ENCODE measurements around the gene CYP19A1. TPM values are rescaled to one million over a fixed set of nuclear protein-coding genes. Genes with fewer than 3 reads are reported as not detected.

CYP19A1 gene
- total RNA-seq, 2 donors from 2014 or later = 0.71 to 0.79 TPM

GRCh38 chr15:51346136-51346535 lies 7.7 kb upstream of the CYP19A1 start:
- H3K27me3 Mint-ChIP-seq = peaks cover 9% of the 10 kb centered on the region
- no peaks in the 10 kb centered on the region for H3K36me3 Mint-ChIP-seq (ENCODE audit: low read depth)
- H3K9me3 Mint-ChIP-seq = no peaks in the 10 kb centered on the region
- ATAC-seq (replicated peaks) = no peak
- no peak overlapping the region for H3K4me3 Mint-ChIP-seq
- no peak overlapping the region for H3K27ac Mint-ChIP-seq
- H3K4me1 Mint-ChIP-seq = no peaks in the 10 kb centered on the region

DNA sequence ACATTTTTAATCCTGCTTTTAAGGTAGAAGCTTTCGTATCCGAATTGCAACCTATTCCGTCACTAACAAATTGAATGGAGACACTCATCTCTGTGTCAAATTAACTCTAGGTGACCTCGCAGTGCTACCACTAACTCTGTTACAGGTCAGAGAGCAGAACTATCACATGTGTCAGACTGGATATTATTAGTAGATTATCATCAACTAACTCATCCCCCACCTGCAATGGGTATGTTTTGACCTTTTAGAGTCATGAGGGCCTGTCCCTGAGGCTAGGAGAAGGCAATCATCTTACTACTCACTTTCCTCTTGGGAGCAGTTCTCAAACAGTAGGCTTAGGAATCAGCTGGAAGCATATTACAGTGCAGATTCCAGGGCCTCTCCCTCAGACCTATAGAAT lies 5.1 kb upstream of the CYP19A1 start:
- H3K36me3 Mint-ChIP-seq (ENCODE audit: low read depth) = no peaks in the 10 kb centered on the region
- H3K4me3 Mint-ChIP-seq = no peak overlapping the region
- H3K27me3 Mint-ChIP-seq = peaks cover 12% of the 10 kb centered on the region
- H3K9me3 Mint-ChIP-seq = no peaks in the 10 kb centered on the region
- H3K4me1 Mint-ChIP-seq = no peaks in the 10 kb centered on the region
- H3K27ac Mint-ChIP-seq = no peak overlapping the region
- ATAC-seq (replicated peaks) = no peak

- Mint-ChIP-seq H3K27me3 (peaks cover 15% of the 10 kb centered on the region), H3K4me1 (no peaks in the 10 kb centered on the region), H3K4me3 (no peak overlapping the region), H3K27ac (no peak overlapping the region), H3K36me3 (ENCODE audit: low read depth) (no peaks in the 10 kb centered on the region), H3K9me3 (peaks cover 2% of the 10 kb centered on the region)
- ATAC-seq (replicated peaks) = no peak
Observed at GRCh38 chr15:51342227-51342999, 4.0 kb upstream of the CYP19A1 start.

GRCh38 chr15:51341366-51342226 lies 3.2 kb upstream of the CYP19A1 start, which contains the start of gene GLDN:
Gene GLDN (plus strand): TSS chr15:51341655. CDS start chr15:51341685, 30 bp downstream.
- no peaks in the 10 kb centered on the region for H3K4me1 Mint-ChIP-seq
- no peaks in the 10 kb centered on the region for H3K36me3 Mint-ChIP-seq (ENCODE audit: low read depth)
- no peak for ATAC-seq (replicated peaks)
- no peak within 1 kb of the TSS for H3K4me3 Mint-ChIP-seq
- no peak within 1 kb of the TSS for H3K27ac Mint-ChIP-seq
- peaks cover 16% of the 10 kb centered on the region for H3K27me3 Mint-ChIP-seq
- H3K9me3 Mint-ChIP-seq = peaks cover 3% of the 10 kb centered on the region

- H3K4me1 Mint-ChIP-seq = no peaks in the 10 kb centered on the region
- no peak overlapping the region for H3K27ac Mint-ChIP-seq
- peaks cover 3% of the 10 kb centered on the region for H3K9me3 Mint-ChIP-seq
- ATAC-seq (replicated peaks) = peak; percentile 12
- H3K4me3 Mint-ChIP-seq = no peak overlapping the region
- H3K27me3 Mint-ChIP-seq = peaks cover 11% of the 10 kb centered on the region
- H3K36me3 Mint-ChIP-seq (ENCODE audit: low read depth) = no peaks in the 10 kb centered on the region
Observed at GRCh38 chr15:51335538-51336410, 2.6 kb downstream of the CYP19A1 start.

DNA sequence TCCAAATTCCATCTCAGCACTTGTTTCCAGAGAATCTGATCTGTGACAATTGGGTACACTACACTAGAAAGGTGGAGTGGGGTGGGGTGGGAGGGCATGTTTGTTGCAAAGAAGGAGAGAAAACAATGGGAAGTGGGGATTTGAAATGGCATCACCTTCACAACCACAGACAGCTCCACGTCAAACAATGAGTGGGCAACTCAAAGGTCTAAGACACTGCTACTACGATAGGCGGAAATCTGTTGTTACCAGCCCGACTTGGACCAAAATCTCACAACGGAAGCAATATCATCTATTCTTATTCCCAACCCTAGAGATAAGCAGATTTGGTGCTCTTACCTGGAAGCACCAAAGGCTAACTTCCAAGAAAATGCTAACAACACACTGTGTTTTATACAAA lies 3.3 kb downstream of the CYP19A1 start:
- H3K4me1 Mint-ChIP-seq = no peaks in the 10 kb centered on the region
- no peaks in the 10 kb centered on the region for H3K36me3 Mint-ChIP-seq (ENCODE audit: low read depth)
- H3K9me3 Mint-ChIP-seq = peaks cover 3% of the 10 kb centered on the region
- no peak overlapping the region for H3K4me3 Mint-ChIP-seq
- H3K27ac Mint-ChIP-seq = no peak overlapping the region
- peaks cover 12% of the 10 kb centered on the region for H3K27me3 Mint-ChIP-seq
- ATAC-seq (replicated peaks) = no peak

GRCh38 chr15:51334011-51334451 lies 4.4 kb downstream of the CYP19A1 start:
- no peak overlapping the region for H3K27ac Mint-ChIP-seq
- peaks cover 3% of the 10 kb centered on the region for H3K9me3 Mint-ChIP-seq
- H3K4me1 Mint-ChIP-seq = no peaks in the 10 kb centered on the region
- no peak for ATAC-seq (replicated peaks)
- peaks cover 15% of the 10 kb centered on the region for H3K27me3 Mint-ChIP-seq
- no peak overlapping the region for H3K4me3 Mint-ChIP-seq
- no peaks in the 10 kb centered on the region for H3K36me3 Mint-ChIP-seq (ENCODE audit: low read depth)

DNA sequence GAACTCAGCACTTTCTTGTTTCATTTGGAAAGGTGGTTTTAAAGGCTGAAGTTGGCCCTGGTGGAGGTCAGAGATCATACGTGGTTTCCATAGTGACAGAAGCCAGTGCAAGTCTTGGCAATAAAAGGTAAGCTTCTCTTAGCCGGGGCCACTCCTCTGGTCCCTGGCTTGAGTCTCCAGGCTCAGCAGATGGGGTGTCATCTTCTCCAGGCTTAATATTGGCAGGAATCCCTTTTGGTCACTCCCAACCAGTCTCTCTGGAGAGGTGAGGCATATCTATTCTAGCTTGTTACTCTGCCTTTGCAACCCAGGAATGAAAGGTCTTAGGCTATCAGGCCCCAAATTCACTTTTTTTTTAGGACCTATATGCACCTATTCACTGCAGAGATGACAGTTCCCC lies 4.8 kb downstream of the CYP19A1 start:
- peaks cover 15% of the 10 kb centered on the region for H3K27me3 Mint-ChIP-seq
- peaks cover 3% of the 10 kb centered on the region for H3K9me3 Mint-ChIP-seq
- ATAC-seq (replicated peaks) = no peak
- no peak overlapping the region for H3K4me3 Mint-ChIP-seq
- no peaks in the 10 kb centered on the region for H3K36me3 Mint-ChIP-seq (ENCODE audit: low read depth)
- H3K27ac Mint-ChIP-seq = no peak overlapping the region
- H3K4me1 Mint-ChIP-seq = no peaks in the 10 kb centered on the region

DNA sequence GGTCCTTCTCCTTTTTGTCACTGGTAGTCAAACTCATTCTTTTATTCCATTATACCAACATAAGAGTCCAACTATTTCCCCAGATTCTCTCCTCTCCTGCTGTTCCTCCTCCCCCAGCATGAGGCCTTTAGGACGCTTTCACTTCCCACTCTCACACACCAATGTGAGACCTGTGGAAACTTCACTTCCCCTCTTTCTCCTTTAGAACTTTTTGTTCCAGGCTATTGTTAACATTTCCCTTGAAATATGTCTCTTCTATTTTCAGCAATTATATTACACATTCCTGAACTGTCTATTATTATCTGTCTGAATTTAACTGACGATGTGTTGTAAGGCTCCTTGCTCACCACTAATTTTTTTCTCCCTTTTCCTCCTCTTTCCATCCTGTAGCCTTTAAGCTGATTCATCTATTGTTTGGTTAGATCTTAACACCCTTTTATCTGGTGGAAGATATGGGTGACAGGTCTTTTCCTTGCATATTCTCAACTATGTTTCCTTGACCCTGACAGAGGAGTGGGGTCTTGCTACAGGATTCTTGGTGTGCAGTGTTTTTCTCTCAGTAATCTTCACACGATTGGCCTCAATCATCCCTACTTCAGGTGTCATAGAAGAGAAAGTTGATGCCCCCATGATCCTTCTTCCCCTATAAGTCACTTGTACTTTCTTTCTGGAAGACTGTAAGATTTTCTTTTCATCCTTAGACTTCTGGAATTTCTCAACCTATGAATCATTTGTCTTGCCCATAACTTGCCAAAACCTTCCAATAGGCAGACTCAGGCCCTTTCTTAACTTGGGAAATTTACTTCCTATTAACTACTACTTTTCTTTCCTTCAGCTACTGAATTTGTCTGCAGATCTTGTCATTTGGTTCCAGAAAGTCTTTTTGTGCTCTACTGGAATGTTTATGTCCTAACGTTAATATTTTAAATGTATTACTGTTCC lies 5.9 kb downstream of the CYP19A1 start:
- H3K9me3 Mint-ChIP-seq = peaks cover 2% of the 10 kb centered on the region
- H3K27me3 Mint-ChIP-seq = peaks cover 12% of the 10 kb centered on the region
- H3K36me3 Mint-ChIP-seq (ENCODE audit: low read depth) = no peaks in the 10 kb centered on the region
- no peaks in the 10 kb centered on the region for H3K4me1 Mint-ChIP-seq
- H3K4me3 Mint-ChIP-seq = no peak overlapping the region
- no peak overlapping the region for H3K27ac Mint-ChIP-seq
- no peak for ATAC-seq (replicated peaks)

GRCh38 chr15:51331141-51331540 lies 7.3 kb downstream of the CYP19A1 start:
- Mint-ChIP-seq H3K27me3 (peaks cover 11% of the 10 kb centered on the region), H3K4me1 (no peaks in the 10 kb centered on the region), H3K36me3 (ENCODE audit: low read depth) (no peaks in the 10 kb centered on the region), H3K4me3 (no peak overlapping the region), H3K27ac (no peak overlapping the region), H3K9me3 (no peaks in the 10 kb centered on the region)
- ATAC-seq (replicated peaks) = no peak

DNA sequence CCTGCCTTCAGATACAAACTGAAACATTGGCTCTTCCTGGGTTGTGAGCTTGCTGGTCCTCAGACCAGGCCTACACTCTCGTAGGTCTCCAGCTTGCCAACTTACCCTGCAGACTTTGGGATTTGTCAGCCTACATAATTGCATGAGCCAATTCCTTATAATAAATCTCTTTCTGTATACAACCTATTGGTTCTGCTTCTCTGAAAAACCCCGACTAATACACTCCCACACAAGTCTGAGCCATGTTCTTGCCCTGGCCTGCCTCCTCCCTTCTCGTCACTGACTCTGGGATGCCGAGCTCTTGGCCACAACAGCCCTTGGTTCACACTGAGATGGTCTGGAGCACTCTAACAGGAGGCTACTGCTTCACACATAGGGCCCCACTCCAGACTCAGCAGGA lies 9.5 kb downstream of the CYP19A1 start:
- H3K27ac Mint-ChIP-seq = no peak overlapping the region
- H3K27me3 Mint-ChIP-seq = peaks cover 11% of the 10 kb centered on the region
- ATAC-seq (replicated peaks) = no peak
- H3K9me3 Mint-ChIP-seq = no peaks in the 10 kb centered on the region
- no peaks in the 10 kb centered on the region for H3K36me3 Mint-ChIP-seq (ENCODE audit: low read depth)
- no peaks in the 10 kb centered on the region for H3K4me1 Mint-ChIP-seq
- H3K4me3 Mint-ChIP-seq = no peak overlapping the region

DNA sequence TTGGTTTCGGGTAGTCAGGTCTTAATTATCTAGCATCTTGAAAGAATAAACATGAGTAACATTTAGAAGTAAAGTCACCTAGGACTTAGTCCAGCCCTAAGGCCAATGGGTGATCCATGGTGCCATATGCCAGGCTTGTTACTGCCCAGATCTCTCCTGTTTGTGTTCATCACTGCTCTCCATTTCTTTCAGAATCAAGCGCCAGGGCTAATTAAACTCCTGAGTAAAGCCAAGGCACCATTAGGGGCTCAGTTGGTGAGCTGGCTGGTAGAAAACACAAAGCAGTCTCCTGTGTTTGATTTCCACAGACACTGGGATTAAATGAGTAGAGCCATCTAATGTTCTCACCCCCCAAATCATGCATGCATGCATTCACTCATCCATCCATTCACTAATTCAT lies 11.3 kb downstream of the CYP19A1 start:
- no peaks in the 10 kb centered on the region for H3K36me3 Mint-ChIP-seq (ENCODE audit: low read depth)
- ATAC-seq (replicated peaks) = no peak
- H3K27ac Mint-ChIP-seq = no peak overlapping the region
- no peak overlapping the region for H3K4me3 Mint-ChIP-seq
- H3K4me1 Mint-ChIP-seq = no peaks in the 10 kb centered on the region
- H3K27me3 Mint-ChIP-seq = peaks cover 16% of the 10 kb centered on the region
- H3K9me3 Mint-ChIP-seq = no peaks in the 10 kb centered on the region

- Mint-ChIP-seq H3K36me3 (ENCODE audit: low read depth) (no peaks in the 10 kb centered on the region), H3K4me1 (no peaks in the 10 kb centered on the region), H3K9me3 (no peaks in the 10 kb centered on the region), H3K27ac (no peak overlapping the region), H3K4me3 (no peak overlapping the region), H3K27me3 (peaks cover 23% of the 10 kb centered on the region)
- ATAC-seq (replicated peaks) = no peak
Observed at GRCh38 chr15:51325167-51325566, 13.2 kb downstream of the CYP19A1 start.

Measured in activated T-helper 17 cell treated with anti-CD3 and anti-CD28 coated beads, Interleukin-2, amount 50 U/mL, for 72 hours (primary cell).